GM15510 (cell line): ENCODE results near the gene CNTNAP5.

Experiments
- POLR2A ChIP-seq: IDR thresholded peaks from 3 replicates; pipeline ENCODE4 v1.6.1; 2011; ENCODE audit warnings: borderline replicate concordance; ENCODE audit not compliant: insufficient read length; ENCODE audit errors: extremely low read depth

CNTNAP5 gene

GRCh38 chr2:124112966-124113365 lies 87.9 kb downstream of the CNTNAP5 start:
- TF ChIP-seq POLR2A = no peak

- TF ChIP-seq POLR2A = no peak
Measured at GRCh38 chr2:124120246-124120645, 95.2 kb downstream of the CNTNAP5 start.

GRCh38 chr2:124121106-124121505 lies 96.0 kb downstream of the CNTNAP5 start:
- TF ChIP-seq POLR2A = no peak

- no peak for TF ChIP-seq POLR2A
Measured at GRCh38 chr2:124121760-124122275, 96.7 kb downstream of the CNTNAP5 start.

- no peak for TF ChIP-seq POLR2A
Measured at GRCh38 chr2:124122340-124122739, 97.3 kb downstream of the CNTNAP5 start.

- no peak for TF ChIP-seq POLR2A
Measured at GRCh38 chr2:124131276-124131675, 106.2 kb downstream of the CNTNAP5 start.

- no peak for TF ChIP-seq POLR2A
Measured at GRCh38 chr2:124136110-124136509, 111.0 kb downstream of the CNTNAP5 start.

GRCh38 chr2:124138076-124138475 lies 113.0 kb downstream of the CNTNAP5 start:
- no peak for TF ChIP-seq POLR2A

- no peak for TF ChIP-seq POLR2A
Measured at GRCh38 chr2:124145982-124146381, 120.9 kb downstream of the CNTNAP5 start.

GRCh38 chr2:124147552-124147951 lies 122.5 kb downstream of the CNTNAP5 start:
- TF ChIP-seq POLR2A = no peak

GRCh38 chr2:124149571-124149970 lies 124.5 kb downstream of the CNTNAP5 start:
- TF ChIP-seq POLR2A = no peak

GRCh38 chr2:124151691-124152090 lies 126.6 kb downstream of the CNTNAP5 start:
- TF ChIP-seq POLR2A = no peak

- no peak for TF ChIP-seq POLR2A
Measured at GRCh38 chr2:124153713-124154112, 128.6 kb downstream of the CNTNAP5 start.

GRCh38 chr2:124159166-124159565 lies 134.1 kb downstream of the CNTNAP5 start:
- no peak for TF ChIP-seq POLR2A

GRCh38 chr2:124161542-124161941 lies 136.5 kb downstream of the CNTNAP5 start:
- no peak for TF ChIP-seq POLR2A

GRCh38 chr2:124162256-124162655 lies 137.2 kb downstream of the CNTNAP5 start:
- no peak for TF ChIP-seq POLR2A

GRCh38 chr2:124163840-124164239 lies 138.8 kb downstream of the CNTNAP5 start:
- no peak for TF ChIP-seq POLR2A
